Mucosa of descending colon (tissue), 3 donors: ENCODE data around the gene CCND1. TPM values are rescaled to one million over a fixed set of nuclear protein-coding genes. Genes with fewer than 3 reads are reported as not detected.

Experiments used
- ATAC-seq: fragments of 200-7000 bp; cut with Tn5 transposase; one replicate; pipeline ENCODE4 v1.9.1; 2020; ENCODE audit warnings: mild to moderate bottlenecking, moderate library complexity
- DNase-seq, 3 donors: peaks; one replicate each; pipeline ENCODE4 v3.0.0-alpha.2; 2020
- H3K36me3 ChIP-seq: fragments of 200-600 bp; one replicate; pipeline ENCODE4 v1.8.0; 2021; ENCODE audit warnings: low read depth, mild to moderate bottlenecking
- H3K4me1 ChIP-seq: fragments of 200-600 bp; one replicate; pipeline ENCODE4 v1.8.0; 2021; ENCODE audit warnings: low read depth, mild to moderate bottlenecking
- H3K4me3 ChIP-seq: fragments of 200-600 bp; one replicate; pipeline ENCODE4 v1.8.0; 2021; ENCODE audit warnings: mild to moderate bottlenecking
- H3K9me3 ChIP-seq: fragments of 200-600 bp; one replicate; pipeline ENCODE4 v1.8.0; 2021; ENCODE audit warnings: mild to moderate bottlenecking
- CTCF ChIP-seq: fragments of 200-600 bp; IDR thresholded peaks from one replicate; pipeline ENCODE4 v1.8.0; 2022; ENCODE audit warnings: antibody characterized with exemption, mild to moderate bottlenecking
- intact Hi-C, 2 donors: fragments of 100-400 bp; cut with DNase I in 1 of 2; cut with micrococcal nuclease in 1 of 2; formaldehyde crosslinking; loops; one replicate each; pipeline versions ENCODE4 v1.11.0 to v1.11.1; 2022; cut with DNase I, micrococcal nuclease
- total RNA-seq, 3 donors: library from RNA; stranded (reverse); fragmentation: NEBNext Ultra II Directional in 2 of 3; extraction: Animal tissue kit (Norgen Biotek cat#: 25700) in 2 of 3; gene quantifications; one replicate each; pipeline versions ENCODE4 v1.2.1 to v1.2.4, GENCODE V29; 2021 to 2023
- donor health status: DM: no; HTN: no; CAD: no; lungs with moderate emphysema.
- donor health status: DM: no; HTN: no; CAD: no.
- donor health status: DM: no; HTN: yes; CAD: no.

CCND1 gene
- total RNA-seq, 3 donors from 2014 or later = 44.6 to 82.4 (median 58.9) TPM

GRCh38 chr11:69614085-69614484 is 26.9 kb upstream of the CCND1 start:
- DNase-seq (no peak), ATAC-seq (no peak)
- Histone ChIP-seq H3K4me3 (no peak overlapping the region), H3K9me3 (no peaks in the 10 kb centered on the region), H3K4me1 (no peaks in the 10 kb centered on the region), H3K36me3 (no peaks in the 10 kb centered on the region)
- intact Hi-C loops = no loop called here
- TF ChIP-seq CTCF = no peak

GRCh38 chr11:69615545-69616278 is 25.2 kb upstream of the CCND1 start:
- no peak for ATAC-seq

GRCh38 chr11:69617220-69617619 is 23.7 kb upstream of the CCND1 start:
- H3K9me3 ChIP-seq = no peaks in the 10 kb centered on the region
- intact Hi-C loops = no loop called here
- H3K36me3 ChIP-seq = no peaks in the 10 kb centered on the region
- H3K4me1 ChIP-seq = no peaks in the 10 kb centered on the region
- TF ChIP-seq CTCF = no peak
- no peak overlapping the region for H3K4me3 ChIP-seq
- ATAC-seq = no peak
- DNase-seq = no peak

More at GRCh38 chr11:69615545-69616278, 25.2 kb upstream of the CCND1 start:
- no peak for TF ChIP-seq CTCF
- intact Hi-C loops = no loop called here
- no peak for DNase-seq
- Histone ChIP-seq H3K4me3 (no peak overlapping the region), H3K4me1 (no peaks in the 10 kb centered on the region), H3K36me3 (no peaks in the 10 kb centered on the region), H3K9me3 (no peaks in the 10 kb centered on the region)

GRCh38 chr11:69617682-69618081 is 23.3 kb upstream of the CCND1 start:
- no peaks in the 10 kb centered on the region for H3K4me1 ChIP-seq
- TF ChIP-seq CTCF = no peak
- intact Hi-C loops = no loop called here

GRCh38 chr11:69618237-69618636 is 22.7 kb upstream of the CCND1 start:
- Histone ChIP-seq H3K9me3 (no peaks in the 10 kb centered on the region), H3K36me3 (no peaks in the 10 kb centered on the region), H3K4me3 (no peak overlapping the region), H3K4me1 (no peaks in the 10 kb centered on the region)
- ATAC-seq (no peak), DNase-seq (no peak)
- intact Hi-C loops = no loop called here
- TF ChIP-seq CTCF = no peak

More at GRCh38 chr11:69617682-69618081, 23.3 kb upstream of the CCND1 start:
- DNase-seq = no peak
- H3K9me3 ChIP-seq = no peaks in the 10 kb centered on the region
- H3K36me3 ChIP-seq = no peaks in the 10 kb centered on the region
- no peak overlapping the region for H3K4me3 ChIP-seq
- ATAC-seq = no peak
